Endothelial cell of umbilical vein (primary cell): ENCODE results near the gene OCA2. TPM values are rescaled to one million over a fixed set of nuclear protein-coding genes. Genes with fewer than 3 reads are reported as not detected.

Experiments
- BruUV-seq: library from RNA; stranded (reverse); fragments of 400-500 nt; replicated peaks from 2 replicates; lab custom pipeline; 2021; lab: Mats Ljungman, UMichigan
- CTCF ChIA-PET: fragments of 300-600, 350-600 bp; sonication (Branson Sonifier 250); formaldehyde crosslinking; loops from one replicate; lab custom pipeline; 2021; ENCODE audit warnings: antibody characterized with exemption, inconsistent platforms; lab: Charles Lee
- POLR2A ChIA-PET: fragments of 300-600, 350-600 bp; sonication (Branson Sonifier 250); formaldehyde crosslinking; loops from one replicate; lab custom pipeline; 2021; ENCODE audit warnings: antibody characterized with exemption, inconsistent platforms; lab: Charles Lee
- DNase-seq: peaks from one replicate; pipeline ENCODE4 v3.0.0-alpha.2; 2011; ENCODE audit warnings: low read depth, low spot score
- FAIRE-seq: peaks from 2 replicates; lab custom pipeline; 2011; peaks lifted over from hg19 to GRCh38; lab: Jason Lieb, UNC
- H2AFZ ChIP-seq: 2 replicates; pipeline ENCODE4 v1.6.0; 2012; ENCODE audit warnings: low read depth, low read length, control low read depth, inconsistent platforms
- H3K27ac ChIP-seq: 2 replicates; pipeline ENCODE4 v1.5.1; 2011; ENCODE audit warnings: low read depth, mild to moderate bottlenecking, control low read depth, low read length, moderate library complexity; ENCODE audit not compliant: insufficient read depth
- H3K27me3 ChIP-seq, 2 experiments: 2 replicates each; pipeline versions ENCODE4 v1.6.0 to v1.6.1; 2011; ENCODE audit warnings: low read length in 2 of 2, mixed read lengths in 1 of 2; ENCODE audit not compliant: control insufficient read depth in 2 of 2, insufficient read depth in 2 of 2
- H3K36me3 ChIP-seq, 2 experiments: 2 replicates in 1 of 2; 3 replicates in 1 of 2; pipeline ENCODE4 v1.5.1; 2011; ENCODE audit warnings: low read length in 2 of 2, mild to moderate bottlenecking in 1 of 2, moderate library complexity in 1 of 2; ENCODE audit not compliant: control insufficient read depth in 2 of 2, insufficient read depth in 2 of 2; ENCODE audit errors: extremely low read depth in 1 of 2
- H3K4me1 ChIP-seq: 3 replicates; pipeline ENCODE4 v1.5.1; 2011; ENCODE audit warnings: mild to moderate bottlenecking, low read length; ENCODE audit not compliant: control insufficient read depth, insufficient read depth; ENCODE audit errors: extremely low read depth
- H3K4me2 ChIP-seq: 2 replicates; pipeline ENCODE4 v1.6.1; 2011; ENCODE audit warnings: low read length, control low read depth, mixed read lengths; ENCODE audit not compliant: insufficient read depth
- H3K4me3 ChIP-seq, 3 experiments: fragments of 200-600 bp in 1 of 3; sonication (generic), shearing (Covaris generic) in 1 of 3; replicated peaks in 1 of 3; 2 replicates each; pipeline ENCODE4 v1.5.1; 2011 to 2016; ENCODE audit warnings: control low read depth in 3 of 3, low read length in 3 of 3, mild to moderate bottlenecking in 2 of 3, inconsistent platforms in 1 of 3, low read depth in 1 of 3, moderate library complexity in 1 of 3; ENCODE audit not compliant: insufficient read depth in 1 of 3
- H3K79me2 ChIP-seq: 2 replicates; pipeline ENCODE4 v1.6.0; 2012; ENCODE audit warnings: low read length, inconsistent platforms; ENCODE audit not compliant: control insufficient read depth, insufficient read depth
- H3K9ac ChIP-seq: replicated peaks from 2 replicates; pipeline ENCODE3; 2011; ENCODE audit warnings: low read length, control low read depth; ENCODE audit not compliant: insufficient read depth; ENCODE audit errors: extremely low read depth
- H3K9me1 ChIP-seq: replicated peaks from 3 replicates; pipeline ENCODE4 v1.6.0; 2011; ENCODE audit warnings: mild to moderate bottlenecking, low read length; ENCODE audit not compliant: control insufficient read depth, insufficient read depth; ENCODE audit errors: extremely low read depth
- H3K9me3 ChIP-seq: replicated peaks from 2 replicates; pipeline ENCODE4 v1.5.1; 2012; ENCODE audit warnings: low read length, inconsistent platforms; ENCODE audit not compliant: control insufficient read depth, insufficient read depth
- H4K20me1 ChIP-seq: replicated peaks from 2 replicates; pipeline ENCODE3; 2011; ENCODE audit warnings: mild to moderate bottlenecking, low read length; ENCODE audit not compliant: control insufficient read depth, insufficient read depth; ENCODE audit errors: extremely low read depth
- CTCF ChIP-seq, 2 donors: IDR thresholded peaks; 1 replicate in 1 of 2; 2 replicates in 1 of 2; pipeline ENCODE4 v1.5.1; 2011; ENCODE audit warnings: low read length in 2 of 2, mild to moderate bottlenecking in 2 of 2, moderate library complexity in 2 of 2, control low read depth in 1 of 2, inconsistent platforms in 1 of 2, low read depth in 1 of 2; ENCODE audit not compliant: insufficient read depth in 1 of 2; ENCODE audit errors: extremely low read depth in 1 of 2
- EZH2 ChIP-seq: IDR thresholded peaks from 2 replicates; pipeline ENCODE4 v1.6.1; 2012; ENCODE audit warnings: borderline replicate concordance, low read depth, mild to moderate bottlenecking, moderate library complexity, low read length, inconsistent platforms; ENCODE audit not compliant: severe bottlenecking
- FOS ChIP-seq: IDR thresholded peaks from 2 replicates; pipeline ENCODE4 v1.6.1; 2011; ENCODE audit warnings: mild to moderate bottlenecking, low read length, moderate library complexity, borderline replicate concordance; ENCODE audit not compliant: insufficient read depth
- GATA2 ChIP-seq: IDR thresholded peaks from 2 replicates; pipeline ENCODE4 v1.7.0; 2011; ENCODE audit warnings: low read depth, mild to moderate bottlenecking, moderate library complexity, mixed read lengths, low read length; ENCODE audit not compliant: insufficient read length, insufficient read depth
- JUN ChIP-seq: IDR thresholded peaks from 2 replicates; pipeline ENCODE4 v1.6.1; 2011; ENCODE audit warnings: borderline replicate concordance, low read depth; ENCODE audit not compliant: insufficient read length, insufficient read depth
- MAX ChIP-seq: IDR thresholded peaks from 2 replicates; pipeline ENCODE4 v1.6.1; 2011; ENCODE audit not compliant: insufficient read depth, insufficient read length
- MYC ChIP-seq: IDR thresholded peaks from one replicate; pipeline ENCODE4 v1.6.1; 2011; ENCODE audit warnings: mild to moderate bottlenecking, low read depth, low read length
- POLR2A ChIP-seq: IDR thresholded peaks from 2 replicates; pipeline ENCODE4 v1.6.1; 2012; ENCODE audit warnings: low read depth, mild to moderate bottlenecking, control low read depth, low read length
- POLR2AphosphoS5 ChIP-seq: IDR thresholded peaks from 2 replicates; pipeline ENCODE4 v1.6.1; 2012; ENCODE audit warnings: low read depth, mild to moderate bottlenecking, control low read depth, low read length, moderate library complexity; ENCODE audit not compliant: insufficient read depth
- dilution Hi-C: fragments of 300-500 bp; cut with MboI; formaldehyde crosslinking; loops from one replicate; pipeline ENCODE4 v1.15.0; 2019; ENCODE audit warnings: low sequenced_read_pairs; ENCODE audit not compliant: extremely low pct_ligation_motif_present
- intact Hi-C: fragments of 100-400 bp; cut with micrococcal nuclease; formaldehyde crosslinking; loops from one replicate; pipeline ENCODE4 v1.10.0; 2022
- polyA plus RNA-seq, 4 experiments: library from polyadenylated mRNA; depleted of rRNA in 3 of 4; stranded (reverse) in 3 of 4; unstranded in 1 of 4; fragments of >200 nt; gene quantifications; 2 replicates each; pipeline versions ENCODE4 v1.2.1 to v1.2.3, GENCODE V29; 2011 to 2012; ENCODE audit warnings: missing spikeins in 1 of 4
- total RNA-seq: library from RNA; stranded (reverse); gene quantifications from 2 replicates; pipeline ENCODE4 v1.2.3, GENCODE V29; 2021

OCA2 gene
- total and polyA plus RNA-seq, 2 donors (not counting 3 experiments of a cell fraction or from before 2014, with no cell fraction given): not detected

- Histone ChIP-seq H3K27me3 (no peaks in the 10 kb centered on the region), H3K36me3 (peaks cover 2 to 51% of the 10 kb centered on the region in 2 experiments), H3K9me1 (no peaks in the 10 kb centered on the region), H4K20me1 (no peaks in the 10 kb centered on the region), H3K9me3 (no peaks in the 10 kb centered on the region), H3K4me1 (peaks cover 7% of the 10 kb centered on the region), H3K79me2 (no peaks in the 10 kb centered on the region), H3K27ac (no peak overlapping the region), H3K4me3 (no peak overlapping the region), H3K9ac (no peak overlapping the region), H3K4me2 (no peak overlapping the region), H2AFZ (no peak overlapping the region)
- DNase-seq (no peak), FAIRE-seq (no peak)
- intact Hi-C loops (no loop called here), dilution Hi-C loops (no loop called here)
- ChIA-PET POLR2A (no interaction called here), CTCF (no interaction called here)
- BruUV-seq: no TSS peak
- TF ChIP-seq GATA2 (no peak), POLR2AphosphoS5 (no peak), EZH2 (no peak), JUN (no peak), MAX (no peak), CTCF (IDR thresholded peaks at IDR 0.05; ENCODE audit: extremely low read depth in 1 of 2, insufficient read depth in 1 of 2, low read depth in 1 of 2, low read length in 2 of 2) (no peak), MYC (no peak), POLR2A (no peak), FOS (no peak)
Measured at GRCh38 chr15:28128031-28128430, 28.9 kb upstream of the OCA2 start.
